ENCODE results near the gene PRRC2A. TPM values are rescaled to one million over a fixed set of nuclear protein-coding genes. Genes with fewer than 3 reads are reported as not detected.

Gene PRRC2A
- total and polyA plus RNA-seq, 4 donors = 73.7 to 157 (median 103) TPM

GRCh38 chr6:31663961-31664789 lies 43.7 kb downstream of the PRRC2A start:
- WGBS, 2 donors = 21 to 31% methylated on average over 17 of the region's 17 CpGs
- peaks cover 3 to 45% (median 16%) of the 10 kb centered on the region in 5 donors for H3K4me1 ChIP-seq (ENCODE audit: control insufficient read depth in 5 of 5, insufficient read depth in 5 of 5, low read length in 5 of 5)

GRCh38 chr6:31664790-31665500 lies 44.4 kb downstream of the PRRC2A start, which contains the start of gene GPANK1:
Gene GPANK1, minus strand, starts transcription at chr6:31664997. Its CDS starts 519 bp downstream, at chr6:31664478.
- ATAC-seq (ENCODE audit: insufficient read depth, low FRiP score) (peak; percentile 68), DNase-seq (peak; percentile 93 to 99 (median 98))
- Histone ChIP-seq H3K4me3 (peak within 1 kb of the TSS; percentile 84), H3K27me3 (ENCODE audit: control insufficient read depth in 3 of 3, insufficient read depth in 3 of 3, low read length in 2 of 3) (no peaks in the 10 kb centered on the region), H3K9me3 (ENCODE audit: control insufficient read depth in 4 of 4, insufficient read depth in 3 of 4, low read length in 3 of 4) (no peaks in the 10 kb centered on the region), H3K9ac (ENCODE audit: insufficient read depth in 1 of 2, low read length in 2 of 2) (peak within 1 kb of the TSS; percentile 81 to 93), H3K4me1 (ENCODE audit: control insufficient read depth in 5 of 5, insufficient read depth in 5 of 5, low read length in 5 of 5) (peaks cover 3 to 38% (median 11%) of the 10 kb centered on the region in 5 donors), H3K36me3 (ENCODE audit: control insufficient read depth in 4 of 4, insufficient read depth in 4 of 4, low read length in 4 of 4) (peaks cover 11 to 37% (median 25%) of the 10 kb centered on the region in 4 donors), H3K27ac (ENCODE audit: low read depth in 1 of 2, low read length in 1 of 2) (peak within 1 kb of the TSS; percentile 89 to 96)
- WGBS, 2 donors = 0% methylated on average over 39 of the region's 39 CpGs
- no peak for TF ChIP-seq CTCF (IDR thresholded peaks at IDR 0.05; ENCODE audit: control extremely low read depth, extremely low read depth)

More at GRCh38 chr6:31663961-31664789, 43.7 kb downstream of the PRRC2A start:
- Histone ChIP-seq H3K9ac (ENCODE audit: insufficient read depth in 1 of 2, low read length in 2 of 2) (peak overlapping the region; percentile 81 to 84), H3K4me3 (peak overlapping the region; percentile 50), H3K9me3 (ENCODE audit: control insufficient read depth in 4 of 4, insufficient read depth in 3 of 4, low read length in 3 of 4) (no peaks in the 10 kb centered on the region), H3K27ac (ENCODE audit: low read depth in 1 of 2, low read length in 1 of 2) (peak overlapping the region; percentile 89 to 96), H3K36me3 (ENCODE audit: control insufficient read depth in 4 of 4, insufficient read depth in 4 of 4, low read length in 4 of 4) (peaks cover 7 to 30% (median 20%) of the 10 kb centered on the region in 4 donors), H3K27me3 (ENCODE audit: control insufficient read depth in 3 of 3, insufficient read depth in 3 of 3, low read length in 2 of 3) (no peaks in the 10 kb centered on the region)
- ATAC-seq (ENCODE audit: insufficient read depth, low FRiP score) = no peak
- peak in 2 of 3 donors; percentile 23 to 43 for DNase-seq
- TF ChIP-seq CTCF (IDR thresholded peaks at IDR 0.05; ENCODE audit: control extremely low read depth, extremely low read depth) = no peak

GRCh38 chr6:31665501-31666336 lies 45.2 kb downstream of the PRRC2A start, which contains the start of gene CSNK2B:
Gene CSNK2B, plus strand, starts transcription at chr6:31666080. Its CDS starts 752 bp downstream, at chr6:31666832.
- TF ChIP-seq CTCF (IDR thresholded peaks at IDR 0.05; ENCODE audit: control extremely low read depth, extremely low read depth) = no peak
- WGBS, 2 donors = 0% methylated on average over 63 of the region's 63 CpGs
- Histone ChIP-seq H3K9me3 (ENCODE audit: control insufficient read depth in 4 of 4, insufficient read depth in 3 of 4, low read length in 3 of 4) (no peaks in the 10 kb centered on the region), H3K9ac (ENCODE audit: insufficient read depth in 1 of 2, low read length in 2 of 2) (peak within 1 kb of the TSS; percentile 81 to 93), H3K4me1 (ENCODE audit: control insufficient read depth in 5 of 5, insufficient read depth in 5 of 5, low read length in 5 of 5) (peaks cover 3 to 34% (median 11%) of the 10 kb centered on the region in 5 donors), H3K4me3 (peak within 1 kb of the TSS; percentile 84), H3K36me3 (ENCODE audit: control insufficient read depth in 4 of 4, insufficient read depth in 4 of 4, low read length in 4 of 4) (peaks cover 11 to 44% (median 31%) of the 10 kb centered on the region in 4 donors), H3K27ac (ENCODE audit: low read depth in 1 of 2, low read length in 1 of 2) (peak within 1 kb of the TSS; percentile 89 to 96), H3K27me3 (ENCODE audit: control insufficient read depth in 3 of 3, insufficient read depth in 3 of 3, low read length in 2 of 3) (no peaks in the 10 kb centered on the region)
- DNase-seq (peak; percentile 98 to 99 (median 99)), ATAC-seq (ENCODE audit: insufficient read depth, low FRiP score) (peak; percentile 93)
